ENCODE results near the gene SLC25A13. TPM values are rescaled to one million over a fixed set of nuclear protein-coding genes. Genes with fewer than 3 reads are reported as not detected.
"Not testable (repeated sequence)": the region's sequence is repeated elsewhere in the genome, so short reads cannot be mapped to it uniquely, and the experiment has no call there.

Gene SLC25A13
- total RNA-seq, 1 donor from 2014 or later: 21.0 TPM

GRCh38 chr7:96179837-96180236, 142.1 kb downstream of the SLC25A13 start:
- no peak overlapping the region for H3K27ac Mint-ChIP-seq
- no peak overlapping the region for H3K4me3 Mint-ChIP-seq
- H3K27me3 Mint-ChIP-seq (ENCODE audit: insufficient read depth): no peaks in the 10 kb centered on the region
- H3K36me3 Mint-ChIP-seq (ENCODE audit: low read depth): peaks cover 2% of the 10 kb centered on the region
- H3K4me1 Mint-ChIP-seq (ENCODE audit: low read depth): no peaks in the 10 kb centered on the region
- no peak for DNase-seq (ENCODE audit: low spot score)
- intact Hi-C loops (cut with micrococcal nuclease): no loop called here
- no peaks in the 10 kb centered on the region for H3K9me3 Mint-ChIP-seq

GRCh38 chr7:96179341-96179740, 142.6 kb downstream of the SLC25A13 start:
- Mint-ChIP-seq H3K4me1 (ENCODE audit: low read depth) (no peaks in the 10 kb centered on the region), H3K27ac (no peak overlapping the region), H3K9me3 (no peaks in the 10 kb centered on the region), H3K36me3 (ENCODE audit: low read depth) (peaks cover 2% of the 10 kb centered on the region), H3K27me3 (ENCODE audit: insufficient read depth) (no peaks in the 10 kb centered on the region), H3K4me3 (no peak overlapping the region)
- intact Hi-C loops (cut with micrococcal nuclease): no loop called here
- DNase-seq (ENCODE audit: low spot score): no peak

- Mint-ChIP-seq H3K4me1 (ENCODE audit: low read depth) (no peaks in the 10 kb centered on the region), H3K4me3 (no peak overlapping the region), H3K9me3 (no peaks in the 10 kb centered on the region), H3K36me3 (ENCODE audit: low read depth) (peaks cover 2% of the 10 kb centered on the region), H3K27ac (no peak overlapping the region), H3K27me3 (ENCODE audit: insufficient read depth) (no peaks in the 10 kb centered on the region)
- DNase-seq (ENCODE audit: low spot score): no peak
- intact Hi-C loops (cut with micrococcal nuclease): no loop called here
Observed at GRCh38 chr7:96178581-96178980, 143.3 kb downstream of the SLC25A13 start.

DNA sequence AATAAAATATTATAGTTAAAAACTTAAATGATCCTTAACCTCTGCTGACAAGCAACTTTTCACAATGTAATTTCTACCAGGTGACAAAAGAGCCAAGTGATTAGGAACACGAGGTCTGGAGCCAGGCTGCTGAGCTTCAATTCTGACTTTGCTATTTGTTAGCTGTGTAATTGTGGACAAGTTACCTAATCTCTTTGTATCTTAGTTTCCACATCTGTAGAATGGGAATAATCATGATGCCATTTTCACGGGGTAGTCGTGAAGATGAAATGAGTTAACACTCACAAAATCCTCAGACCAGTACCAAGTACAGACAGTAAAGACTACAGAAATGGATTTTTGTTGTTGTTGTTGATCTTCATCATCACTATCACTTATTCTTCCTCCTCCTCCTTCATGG, 144.5 kb downstream of the SLC25A13 start:
- Mint-ChIP-seq H3K27ac (no peak overlapping the region), H3K27me3 (ENCODE audit: insufficient read depth) (no peaks in the 10 kb centered on the region), H3K4me1 (ENCODE audit: low read depth) (no peaks in the 10 kb centered on the region), H3K9me3 (no peaks in the 10 kb centered on the region), H3K36me3 (ENCODE audit: low read depth) (no peaks in the 10 kb centered on the region), H3K4me3 (no peak overlapping the region)
- intact Hi-C loops (cut with micrococcal nuclease): no loop called here
- DNase-seq (ENCODE audit: low spot score): no peak

DNA sequence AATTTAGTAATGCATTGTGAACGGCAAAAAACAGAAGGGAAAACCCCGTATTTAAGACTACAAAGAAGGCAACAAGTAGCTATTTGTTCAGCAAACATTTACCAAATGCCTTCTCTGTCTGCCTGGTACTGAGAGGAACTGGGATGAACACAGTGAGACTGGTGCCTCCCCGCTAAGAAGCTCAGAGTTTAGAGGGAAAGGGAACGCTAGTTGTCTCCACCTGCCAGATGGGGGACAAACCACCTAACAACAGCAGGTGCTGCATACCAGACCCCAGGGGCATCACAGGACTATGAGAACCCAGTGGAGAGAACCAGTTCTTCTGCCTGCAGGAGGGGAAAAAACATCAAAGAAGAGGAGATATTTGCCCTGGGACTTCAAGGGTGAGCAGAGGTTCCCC, 147.1 kb downstream of the SLC25A13 start:
- no peaks in the 10 kb centered on the region for H3K27me3 Mint-ChIP-seq (ENCODE audit: insufficient read depth)
- no peak for DNase-seq (ENCODE audit: low spot score)
- H3K4me1 Mint-ChIP-seq (ENCODE audit: low read depth): no peaks in the 10 kb centered on the region
- H3K36me3 Mint-ChIP-seq (ENCODE audit: low read depth): no peaks in the 10 kb centered on the region
- intact Hi-C loops (cut with micrococcal nuclease): no loop called here
- H3K4me3 Mint-ChIP-seq: no peak overlapping the region
- H3K27ac Mint-ChIP-seq: no peak overlapping the region
- no peaks in the 10 kb centered on the region for H3K9me3 Mint-ChIP-seq

- Mint-ChIP-seq H3K4me3 (no peak overlapping the region), H3K9me3 (no peaks in the 10 kb centered on the region), H3K36me3 (ENCODE audit: low read depth) (no peaks in the 10 kb centered on the region), H3K27me3 (ENCODE audit: insufficient read depth) (no peaks in the 10 kb centered on the region), H3K4me1 (ENCODE audit: low read depth) (no peaks in the 10 kb centered on the region), H3K27ac (no peak overlapping the region)
- DNase-seq (ENCODE audit: low spot score): no peak
- intact Hi-C loops (cut with micrococcal nuclease): no loop called here
Observed at GRCh38 chr7:96173781-96174180, 148.1 kb downstream of the SLC25A13 start.

- no peaks in the 10 kb centered on the region for H3K9me3 Mint-ChIP-seq
- no peaks in the 10 kb centered on the region for H3K27me3 Mint-ChIP-seq (ENCODE audit: insufficient read depth)
- H3K4me1 Mint-ChIP-seq (ENCODE audit: low read depth): no peaks in the 10 kb centered on the region
- DNase-seq (ENCODE audit: low spot score): no peak
- H3K27ac Mint-ChIP-seq: no peak overlapping the region
- H3K4me3 Mint-ChIP-seq: no peak overlapping the region
- H3K36me3 Mint-ChIP-seq (ENCODE audit: low read depth): peaks cover 2% of the 10 kb centered on the region
- intact Hi-C loops (cut with micrococcal nuclease): no loop called here
Observed at GRCh38 chr7:96169439-96169838, 152.5 kb downstream of the SLC25A13 start.

DNA sequence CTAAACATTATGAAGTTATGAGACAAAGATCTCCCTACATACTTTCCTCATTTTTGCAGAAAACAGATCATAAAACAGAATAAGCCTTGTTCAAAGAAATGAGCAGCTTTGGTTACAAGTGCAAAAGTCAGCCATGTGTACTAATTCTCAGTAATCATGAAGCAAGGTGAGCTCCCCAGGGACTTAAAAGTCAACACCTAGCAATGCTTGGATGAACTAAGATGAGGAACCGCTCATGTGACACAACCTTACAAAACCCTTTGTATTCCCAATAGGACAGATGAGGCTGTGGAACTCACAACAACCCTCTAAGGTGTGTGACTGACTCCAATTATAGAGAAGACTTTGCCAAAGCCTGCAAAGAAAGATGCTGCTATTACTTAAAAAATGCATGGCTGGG, 154.5 kb downstream of the SLC25A13 start:
- Mint-ChIP-seq H3K27me3 (ENCODE audit: insufficient read depth) (no peaks in the 10 kb centered on the region), H3K9me3 (no peaks in the 10 kb centered on the region), H3K4me3 (no peak overlapping the region), H3K27ac (no peak overlapping the region), H3K4me1 (ENCODE audit: low read depth) (no peaks in the 10 kb centered on the region), H3K36me3 (ENCODE audit: low read depth) (peaks cover 6% of the 10 kb centered on the region)
- intact Hi-C loops (cut with micrococcal nuclease): no loop called here
- DNase-seq (ENCODE audit: low spot score): no peak

- intact Hi-C loops (cut with micrococcal nuclease): no loop called here
- Mint-ChIP-seq H3K4me3 (no peak overlapping the region), H3K9me3 (peaks cover 3% of the 10 kb centered on the region), H3K36me3 (ENCODE audit: low read depth) (peaks cover 9% of the 10 kb centered on the region), H3K27me3 (ENCODE audit: insufficient read depth) (no peaks in the 10 kb centered on the region), H3K27ac (no peak overlapping the region), H3K4me1 (ENCODE audit: low read depth) (no peaks in the 10 kb centered on the region)
- DNase-seq (ENCODE audit: low spot score): no peak
Observed at GRCh38 chr7:96161897-96162296, 160.0 kb downstream of the SLC25A13 start.

GRCh38 chr7:96157856-96158255, 164.0 kb downstream of the SLC25A13 start:
- H3K4me3 Mint-ChIP-seq: no peak overlapping the region
- intact Hi-C loops (cut with micrococcal nuclease): no loop called here
- H3K27me3 Mint-ChIP-seq (ENCODE audit: insufficient read depth): no peaks in the 10 kb centered on the region
- no peak overlapping the region for H3K27ac Mint-ChIP-seq
- DNase-seq (ENCODE audit: low spot score): no peak
- peaks cover 3% of the 10 kb centered on the region for H3K9me3 Mint-ChIP-seq
- peaks cover 3% of the 10 kb centered on the region for H3K36me3 Mint-ChIP-seq (ENCODE audit: low read depth)
- H3K4me1 Mint-ChIP-seq (ENCODE audit: low read depth): no peaks in the 10 kb centered on the region

DNA sequence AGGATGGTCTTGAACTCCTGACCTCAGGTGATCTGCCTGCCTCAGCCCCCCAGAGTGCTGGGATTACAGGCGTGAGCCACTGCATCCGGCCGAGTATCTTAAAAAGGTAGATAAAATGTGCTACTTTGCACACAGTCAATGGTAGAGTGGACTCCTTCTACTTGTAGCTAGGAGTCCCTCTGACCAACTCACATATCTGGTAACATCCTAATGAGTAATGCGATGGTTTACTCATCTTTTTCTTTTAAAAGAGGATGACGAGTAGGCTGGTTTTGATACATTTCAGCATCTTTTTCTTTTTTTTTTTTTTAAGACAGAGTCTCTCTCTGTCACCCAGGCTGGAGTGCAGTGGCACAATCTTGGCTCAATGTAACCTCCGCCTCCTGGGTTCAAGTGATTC, 167.4 kb downstream of the SLC25A13 start:
- H3K36me3 Mint-ChIP-seq (ENCODE audit: low read depth); H3K4me1 Mint-ChIP-seq (ENCODE audit: low read depth); intact Hi-C loops (cut with micrococcal nuclease); H3K4me3 Mint-ChIP-seq; H3K9me3 Mint-ChIP-seq; H3K27ac Mint-ChIP-seq; DNase-seq (ENCODE audit: low spot score); H3K27me3 Mint-ChIP-seq (ENCODE audit: insufficient read depth): not testable (repeated sequence)

- Mint-ChIP-seq H3K4me3 (no peak overlapping the region), H3K27ac (no peak overlapping the region), H3K36me3 (ENCODE audit: low read depth) (no peaks in the 10 kb centered on the region), H3K9me3 (no peaks in the 10 kb centered on the region), H3K27me3 (ENCODE audit: insufficient read depth) (no peaks in the 10 kb centered on the region), H3K4me1 (ENCODE audit: low read depth) (no peaks in the 10 kb centered on the region)
- no peak for DNase-seq (ENCODE audit: low spot score)
- intact Hi-C loops (cut with micrococcal nuclease): no loop called here
Observed at GRCh38 chr7:96152706-96153105, 169.2 kb downstream of the SLC25A13 start.

DNA sequence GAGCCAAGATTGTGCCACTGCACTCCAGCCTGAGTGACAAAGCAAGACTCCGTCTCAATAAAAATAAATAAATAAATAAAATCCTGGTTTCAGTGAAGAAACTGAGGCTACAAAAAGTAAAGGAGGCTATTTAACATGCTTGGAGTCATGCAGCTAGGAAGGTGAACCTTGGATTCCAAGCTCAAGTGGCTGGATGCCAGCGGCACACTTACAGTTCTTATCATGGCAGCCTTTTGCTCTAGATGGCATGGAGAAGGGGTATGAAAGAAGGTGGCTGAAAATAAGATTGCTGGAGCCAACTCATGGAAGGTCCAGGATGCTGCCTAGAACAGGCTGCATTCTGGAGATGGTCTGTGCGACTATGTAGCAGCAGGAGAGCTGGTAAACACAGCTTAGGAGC, 170.0 kb downstream of the SLC25A13 start:
- H3K4me3 Mint-ChIP-seq: no peak overlapping the region

DNA sequence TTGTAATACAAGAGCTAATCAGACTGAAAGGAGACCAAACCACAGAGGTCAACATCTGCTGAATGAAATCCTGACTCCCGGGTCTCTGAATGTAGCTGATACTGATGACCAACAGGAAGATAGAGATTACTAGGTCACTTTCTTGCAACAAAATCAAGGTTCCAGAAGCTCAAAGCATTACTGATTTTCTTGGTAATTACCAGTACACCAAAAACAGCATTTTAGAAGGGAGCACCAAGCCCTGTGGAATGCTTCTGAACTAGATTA, 177.7 kb downstream of the SLC25A13 start:
- no peaks in the 10 kb centered on the region for H3K4me1 Mint-ChIP-seq (ENCODE audit: low read depth)
- no peak overlapping the region for H3K27ac Mint-ChIP-seq
- no peak for DNase-seq (ENCODE audit: low spot score)
- no peaks in the 10 kb centered on the region for H3K9me3 Mint-ChIP-seq
- H3K27me3 Mint-ChIP-seq (ENCODE audit: insufficient read depth): no peaks in the 10 kb centered on the region
- intact Hi-C loops (cut with micrococcal nuclease): no loop called here
- H3K36me3 Mint-ChIP-seq (ENCODE audit: low read depth): no peaks in the 10 kb centered on the region
- no peak overlapping the region for H3K4me3 Mint-ChIP-seq

More for the DNA sequence above, 170.0 kb downstream of the SLC25A13 start:
- no peak for DNase-seq (ENCODE audit: low spot score)
- intact Hi-C loops (cut with micrococcal nuclease): no loop called here
- Mint-ChIP-seq H3K27me3 (ENCODE audit: insufficient read depth) (no peaks in the 10 kb centered on the region), H3K4me1 (ENCODE audit: low read depth) (no peaks in the 10 kb centered on the region), H3K27ac (no peak overlapping the region), H3K9me3 (no peaks in the 10 kb centered on the region), H3K36me3 (ENCODE audit: low read depth) (no peaks in the 10 kb centered on the region)
